Measurements from ENCODE around the gene DSN1.
A peak's percentile ranks its signal among the peaks of the same experiment; 100 is the strongest.
"Not testable (repeated sequence)": the region's sequence is repeated elsewhere in the genome, so short reads cannot be mapped to it uniquely, and the experiment has no call there.

The DSN1 gene, protein sequence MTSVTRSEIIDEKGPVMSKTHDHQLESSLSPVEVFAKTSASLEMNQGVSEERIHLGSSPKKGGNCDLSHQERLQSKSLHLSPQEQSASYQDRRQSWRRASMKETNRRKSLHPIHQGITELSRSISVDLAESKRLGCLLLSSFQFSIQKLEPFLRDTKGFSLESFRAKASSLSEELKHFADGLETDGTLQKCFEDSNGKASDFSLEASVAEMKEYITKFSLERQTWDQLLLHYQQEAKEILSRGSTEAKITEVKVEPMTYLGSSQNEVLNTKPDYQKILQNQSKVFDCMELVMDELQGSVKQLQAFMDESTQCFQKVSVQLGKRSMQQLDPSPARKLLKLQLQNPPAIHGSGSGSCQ

DNA sequence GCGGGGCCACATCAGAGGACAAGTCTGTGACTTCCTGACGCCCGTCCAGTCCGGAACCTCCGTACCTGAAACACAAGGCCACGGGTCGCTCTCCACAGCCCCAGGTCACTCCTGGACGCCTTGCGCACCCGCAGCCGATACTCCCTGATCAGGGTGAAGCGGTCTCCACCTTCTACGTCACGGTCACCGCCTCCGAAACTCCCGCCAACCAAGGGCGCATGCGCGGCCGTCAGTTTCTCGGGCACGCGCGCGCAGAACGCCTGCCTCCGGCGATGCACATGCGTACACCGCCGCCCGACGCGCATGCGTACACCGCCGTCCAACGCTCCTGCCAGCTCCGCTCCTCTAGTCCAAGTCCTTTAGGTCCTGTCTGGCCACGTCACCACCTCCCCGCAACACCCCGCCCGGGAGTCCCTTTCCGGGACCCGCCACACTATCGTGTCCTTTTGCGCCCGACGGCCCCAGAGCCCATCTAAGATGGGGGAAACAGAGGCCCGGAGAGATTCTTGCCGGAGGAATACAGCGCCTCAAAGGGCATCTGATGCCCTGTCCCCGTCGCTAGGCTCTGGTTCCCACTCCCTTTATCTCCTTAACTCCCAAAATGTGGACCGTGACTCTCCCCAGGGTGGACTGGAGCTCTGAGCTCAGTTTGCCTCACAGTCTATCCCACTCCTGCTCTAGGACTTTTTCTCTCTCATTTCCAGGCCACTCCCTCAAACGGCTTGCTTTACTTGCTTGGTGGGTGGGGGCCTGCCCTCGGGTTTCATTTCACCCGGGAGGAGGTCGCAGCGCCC lies at the start of gene DSN1:
DSN1 (minus strand) TSS at position 167 of the 794 bp plus-strand sequence. CDS start 2,305 bp downstream, outside the sequence.
- peak; percentile 88 to 95 for DNase-seq

DNA sequence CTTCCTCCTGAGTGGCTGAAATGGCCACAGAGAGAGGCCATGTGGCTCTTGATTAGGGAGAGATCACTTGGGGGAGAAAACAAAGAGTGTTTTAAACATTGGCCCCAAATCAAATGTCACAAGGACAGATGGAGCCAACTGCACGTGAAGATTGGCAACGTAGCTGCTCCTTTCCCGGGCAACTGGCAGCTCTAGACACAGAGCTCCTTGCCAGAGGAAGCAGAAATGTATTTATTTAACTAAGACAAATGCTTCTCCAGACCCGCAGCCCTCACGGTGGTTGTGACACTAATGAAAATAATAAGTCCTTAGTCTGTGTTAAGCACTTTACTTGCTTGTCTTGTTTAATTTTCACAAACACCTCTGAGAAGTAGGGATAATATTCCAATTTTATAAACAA lies 49.6 kb upstream of the DSN1 start:
- no peak for DNase-seq

DNA sequence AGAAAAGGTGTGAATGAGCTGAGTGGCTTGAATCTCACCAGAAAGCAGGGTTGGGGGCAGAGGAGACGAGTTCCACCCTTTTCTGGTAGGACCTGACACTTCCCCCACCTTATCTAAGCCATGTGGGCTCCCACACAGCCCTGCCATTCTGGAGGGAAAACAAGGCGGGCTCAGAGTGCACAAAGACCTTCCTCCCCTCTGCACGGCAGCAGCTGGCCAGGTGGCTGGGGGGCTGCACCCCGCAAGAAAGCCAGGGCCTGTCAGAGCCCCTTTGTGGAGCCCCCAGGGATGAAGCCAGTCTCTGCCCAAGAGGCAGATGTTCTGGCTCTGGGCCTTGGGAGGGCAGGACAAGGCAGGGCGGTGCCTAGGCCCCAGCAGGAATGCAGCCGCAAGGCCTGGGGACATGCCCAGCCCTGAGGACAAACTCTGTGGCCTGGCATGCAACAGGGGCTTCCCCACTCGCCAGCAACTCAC lies 48.4 kb upstream of the DSN1 start:
- no peak for DNase-seq

DNA sequence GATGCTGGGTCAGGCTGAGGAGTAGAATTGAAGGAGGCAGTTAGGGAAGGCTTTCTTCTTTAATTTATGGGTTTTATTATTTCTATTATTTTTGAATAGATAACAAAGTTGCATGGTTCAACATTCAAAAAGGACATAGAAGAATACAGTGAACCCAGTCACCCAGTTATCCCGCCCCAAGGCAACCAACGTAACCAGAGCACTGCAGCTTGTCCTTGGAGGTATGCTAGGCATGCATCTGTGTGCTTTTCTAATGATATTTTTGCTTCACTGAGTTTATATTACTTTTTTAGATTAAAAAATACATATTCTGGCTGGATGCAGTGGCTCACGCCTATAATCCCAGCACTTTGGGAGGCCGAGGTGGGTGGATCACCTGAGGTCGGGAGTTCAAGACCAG lies 47.4 kb upstream of the DSN1 start:
- no peak for DNase-seq

DNA sequence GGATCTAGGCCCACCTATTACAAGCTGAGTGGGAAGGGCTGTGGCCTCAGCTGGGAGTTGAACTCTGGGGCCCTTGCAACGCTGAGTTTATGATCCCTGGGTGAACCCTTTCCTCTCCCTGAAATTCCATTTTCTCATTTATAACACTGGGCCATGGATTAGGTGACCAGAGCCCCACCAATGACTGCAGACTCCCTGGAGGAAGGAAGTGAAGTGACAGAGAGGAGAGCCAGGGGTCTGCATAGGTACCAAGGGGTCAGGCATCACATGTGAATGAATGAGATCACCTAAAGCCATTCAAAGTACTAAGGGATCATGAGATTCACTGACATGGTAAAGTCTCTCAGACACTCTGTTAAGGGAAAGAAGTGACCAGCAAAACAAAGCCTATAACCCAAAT lies 46.5 kb upstream of the DSN1 start:
- DNase-seq = no peak

DNA sequence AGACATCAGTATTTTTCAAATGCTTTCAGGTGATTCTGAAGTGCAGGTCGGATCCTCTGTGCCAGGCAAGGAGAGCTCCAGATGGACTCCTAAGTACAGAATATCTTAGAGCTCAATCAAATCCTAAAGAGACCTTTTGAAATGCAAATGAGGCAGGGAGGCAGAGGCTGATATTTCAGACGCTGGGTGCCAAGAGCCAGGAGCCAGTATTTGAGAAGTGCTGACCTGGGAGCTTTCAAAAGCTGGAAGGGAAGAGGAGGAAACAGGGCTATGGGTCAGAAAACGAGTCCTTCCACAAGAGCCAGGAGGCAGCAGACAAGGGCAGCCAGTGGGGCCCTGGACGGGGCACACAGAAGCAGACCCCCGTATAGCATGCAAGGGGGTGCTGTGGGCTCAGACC lies 46.1 kb upstream of the DSN1 start:
- no peak for DNase-seq

DNA sequence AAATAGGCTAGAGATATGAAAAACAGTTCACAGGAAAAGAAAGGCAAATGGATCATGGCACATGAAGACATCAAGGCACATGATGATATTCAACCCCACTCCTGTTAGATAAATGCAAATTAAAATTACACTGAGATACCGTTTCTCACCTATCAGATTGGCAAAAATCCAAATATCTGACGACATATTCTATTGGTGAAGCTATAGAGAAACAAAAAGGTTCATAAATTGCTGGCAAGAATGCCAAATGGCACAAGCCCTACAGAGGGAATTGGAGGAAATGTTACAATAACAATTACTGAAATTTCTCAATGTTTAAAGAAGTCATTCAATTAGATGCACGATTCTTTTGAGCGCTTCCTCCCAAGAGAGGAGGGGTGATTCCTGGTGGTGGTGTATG lies 45.3 kb upstream of the DSN1 start:
- no peak for DNase-seq

DNA sequence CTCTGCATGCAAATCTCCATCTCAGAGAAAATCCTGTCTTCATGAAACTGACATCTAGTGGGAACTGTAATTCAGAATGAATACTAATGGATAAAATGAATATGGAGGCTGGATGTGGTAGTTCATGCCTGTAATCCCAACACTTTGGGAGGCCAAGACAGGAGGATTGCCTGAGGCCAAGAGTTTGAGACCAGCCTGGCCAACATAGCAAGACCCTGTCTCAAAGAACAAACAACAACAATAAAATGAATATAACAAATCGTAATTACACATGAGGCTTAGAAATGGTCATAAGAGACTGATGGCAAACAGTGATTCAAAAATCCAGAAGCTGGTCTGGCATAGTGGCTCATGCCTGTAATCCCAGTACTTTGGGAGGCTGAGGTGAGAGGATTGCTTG lies 44.6 kb upstream of the DSN1 start:
- DNase-seq = no peak

DNA sequence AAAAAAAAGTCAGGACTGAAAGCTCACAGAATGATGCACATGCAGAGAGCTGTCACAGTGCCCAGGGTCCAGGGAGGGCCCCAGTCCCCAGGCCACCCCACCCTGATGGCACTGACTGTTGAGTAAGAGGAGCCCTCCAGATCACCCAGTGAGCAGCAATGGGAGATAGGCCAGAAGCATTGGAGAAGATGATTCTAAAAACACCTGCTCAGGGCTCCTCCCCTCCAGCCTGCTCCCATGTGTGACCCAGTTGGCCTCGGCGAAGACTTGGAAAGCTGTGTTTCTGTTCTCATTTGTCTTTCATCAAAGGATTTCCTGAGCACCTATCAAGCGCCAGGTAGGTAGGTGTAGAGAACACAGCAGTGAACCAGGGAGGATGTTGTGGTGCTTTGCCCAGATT lies 43.9 kb upstream of the DSN1 start:
- no peak for DNase-seq

DNA sequence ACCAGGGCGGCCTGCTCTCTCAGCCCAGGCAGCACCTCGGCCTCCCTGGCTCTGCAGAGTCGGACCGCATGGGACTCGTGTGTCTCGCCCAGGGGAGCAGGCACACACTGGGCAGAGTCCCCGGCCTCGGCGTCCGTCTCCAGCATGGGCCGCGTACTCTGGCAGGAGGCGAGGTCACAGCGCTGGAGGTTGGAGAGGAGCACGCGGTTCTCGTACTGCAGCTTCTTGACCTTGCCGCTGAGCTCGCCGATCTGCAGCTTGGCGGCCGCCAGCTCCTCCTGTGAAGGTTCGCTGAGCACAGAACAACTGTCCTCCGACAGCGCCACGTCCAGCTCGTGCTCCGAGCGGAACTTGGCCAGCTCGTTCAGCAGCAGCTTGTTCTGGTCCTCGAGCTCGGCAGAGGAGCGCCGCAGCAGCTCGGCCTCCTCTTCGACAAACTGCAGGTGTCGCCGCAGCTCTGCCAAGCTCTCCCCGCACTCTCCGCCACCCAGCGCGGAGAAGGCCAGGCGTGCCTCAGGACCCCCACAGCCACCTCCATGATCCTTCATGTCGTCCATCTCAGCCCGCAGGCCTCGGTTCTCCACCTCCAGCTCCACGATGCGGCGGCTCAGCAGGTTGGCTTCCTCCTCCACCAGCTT lies 42.0 kb upstream of the DSN1 start:
- no peak for DNase-seq

DNA sequence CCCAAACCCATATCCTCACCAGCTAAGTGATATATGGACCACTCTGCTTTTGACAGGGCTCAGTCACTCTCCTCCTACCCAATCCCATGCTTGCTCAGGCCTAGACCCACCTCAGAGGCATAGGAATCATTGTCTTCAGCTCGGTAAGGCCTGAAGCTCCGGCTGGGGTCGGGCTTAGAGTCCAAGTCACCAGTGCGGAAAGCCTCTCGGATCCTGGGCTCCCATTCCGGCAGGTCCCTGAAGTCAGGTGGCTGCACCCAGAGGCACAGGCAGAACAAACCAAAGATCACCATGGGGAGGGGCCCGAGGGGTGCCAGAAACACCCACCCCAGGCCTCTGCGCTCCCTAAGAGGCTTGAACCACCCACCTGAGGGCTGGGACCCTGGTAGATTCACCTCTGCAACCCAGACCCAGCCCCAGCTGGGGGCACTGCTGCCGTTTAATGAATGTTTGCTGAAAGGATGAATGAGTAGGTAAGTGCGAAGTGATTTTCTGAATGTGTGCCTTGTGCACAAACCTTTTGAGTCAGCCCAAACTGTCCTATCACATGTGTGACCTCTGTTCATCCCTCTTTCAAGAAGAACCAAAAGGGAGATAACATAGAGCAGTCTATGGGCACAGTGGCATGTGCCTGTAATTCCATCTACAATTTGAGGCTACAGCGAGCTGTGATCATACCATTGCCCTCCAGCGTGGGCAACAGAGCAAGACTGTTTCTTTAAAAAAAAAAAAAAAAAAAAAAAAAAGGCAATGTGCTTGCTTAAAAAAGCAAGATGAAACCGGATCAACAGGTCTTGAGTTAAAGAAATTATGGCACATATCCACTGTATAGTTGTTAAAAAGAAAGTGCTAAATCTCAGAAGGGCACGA lies 39.3 kb upstream of the DSN1 start:
- DNase-seq = no peak

DNA sequence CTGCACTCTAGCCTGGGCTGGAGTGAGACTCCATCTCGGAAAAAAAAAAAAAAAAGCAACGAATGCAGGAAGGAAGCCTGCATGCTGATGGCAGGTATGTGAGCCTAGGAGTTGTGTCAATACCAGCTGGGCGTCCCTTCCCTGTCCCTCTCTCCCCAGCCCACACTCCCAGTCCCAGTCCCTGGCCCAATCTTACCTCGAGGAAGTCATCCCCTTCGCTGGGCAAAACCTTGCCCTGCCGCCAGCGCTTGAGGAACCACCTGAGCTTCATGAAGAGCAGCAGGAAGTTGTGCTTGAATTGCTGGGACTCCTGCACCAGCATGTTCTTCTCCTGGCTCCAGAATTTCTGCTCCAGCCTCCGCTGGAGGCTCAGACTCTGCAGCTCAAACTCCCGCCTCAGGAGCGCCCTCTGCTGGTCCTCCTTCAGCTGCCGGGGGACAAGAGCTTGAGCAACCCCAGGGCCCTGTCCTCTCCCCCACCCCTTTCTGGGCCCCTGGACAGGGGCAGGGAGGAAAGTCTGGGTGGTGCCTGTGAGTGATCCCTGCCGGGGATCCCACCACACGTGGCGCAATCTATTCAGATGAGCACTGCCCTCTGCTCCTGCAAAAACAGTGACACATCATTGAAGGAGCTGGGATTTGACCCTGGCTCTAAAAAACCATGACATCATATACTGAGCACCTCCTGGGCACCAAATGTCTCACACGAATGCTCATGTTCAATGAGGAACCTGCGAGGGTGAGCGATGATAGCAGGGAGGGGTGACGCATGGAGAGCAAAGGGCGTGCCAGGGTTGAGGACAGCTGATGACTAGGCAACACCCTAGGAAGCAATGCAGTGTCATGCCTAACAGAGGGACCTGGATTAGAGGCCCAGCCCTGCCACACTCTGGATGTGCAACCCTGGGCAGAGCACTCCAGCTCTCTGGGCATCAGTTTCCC lies 35.0 kb upstream of the DSN1 start:
- DNase-seq = peak in 1 of 2 experiments; percentile 37

DNA sequence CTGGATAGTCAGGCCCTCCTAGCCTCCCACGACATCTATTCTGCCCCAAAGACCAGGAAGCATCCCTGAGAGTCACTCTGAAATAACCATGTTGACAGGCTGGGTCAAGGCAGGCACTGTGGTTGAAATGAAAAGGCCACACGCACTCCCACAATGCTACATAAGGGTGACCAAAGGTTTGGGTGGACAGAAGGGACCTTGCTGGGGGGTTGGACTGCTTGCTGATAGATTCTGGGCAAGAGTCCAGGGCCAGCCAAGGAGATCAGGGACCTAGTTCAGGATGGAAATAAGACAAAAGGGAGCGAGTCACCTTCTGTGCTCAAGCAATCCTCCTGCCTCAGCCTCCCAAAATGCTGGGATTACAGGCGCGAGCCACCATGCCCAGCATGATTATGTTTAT lies 32.5 kb upstream of the DSN1 start:
- DNase-seq = no peak

DNA sequence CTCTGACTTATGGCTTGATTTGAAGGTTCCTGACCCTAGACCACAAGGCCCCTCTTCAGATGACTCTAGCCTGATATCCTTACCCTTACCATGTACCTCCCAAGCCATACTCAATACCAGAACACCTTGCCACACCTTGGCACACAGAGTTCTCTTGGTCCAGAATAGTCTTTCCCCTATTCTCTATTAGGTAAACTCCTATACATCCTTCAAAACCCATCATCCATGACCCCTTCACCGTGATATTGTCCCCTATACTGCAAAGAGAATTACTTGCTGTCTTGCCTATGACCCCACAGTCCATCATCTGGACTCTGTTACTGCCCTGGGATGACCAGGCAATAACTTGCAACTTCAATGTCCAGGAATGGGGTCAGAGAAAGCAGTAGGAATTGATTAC lies 31.8 kb upstream of the DSN1 start:
- no peak for DNase-seq

DNA sequence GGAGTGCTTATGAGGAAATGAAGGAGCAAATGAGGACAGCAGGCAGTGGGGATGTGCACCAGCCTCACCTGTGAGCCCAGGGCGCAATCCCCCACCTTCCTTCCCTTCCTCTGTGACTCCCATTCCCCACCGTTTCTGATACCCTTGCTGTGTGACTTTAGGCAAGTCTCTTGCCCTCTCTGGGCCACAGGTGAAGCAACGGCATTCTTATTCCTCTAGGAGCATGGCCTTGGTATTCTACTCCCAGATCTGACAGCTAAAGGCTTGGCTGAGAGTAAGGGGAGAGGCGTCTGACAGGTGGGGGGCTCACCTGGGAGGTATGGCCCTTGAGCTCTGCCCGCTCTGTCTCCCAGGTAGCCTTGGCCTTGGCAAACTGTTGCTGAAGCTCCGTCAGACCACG lies 30.9 kb upstream of the DSN1 start:
- no peak for DNase-seq

DNA sequence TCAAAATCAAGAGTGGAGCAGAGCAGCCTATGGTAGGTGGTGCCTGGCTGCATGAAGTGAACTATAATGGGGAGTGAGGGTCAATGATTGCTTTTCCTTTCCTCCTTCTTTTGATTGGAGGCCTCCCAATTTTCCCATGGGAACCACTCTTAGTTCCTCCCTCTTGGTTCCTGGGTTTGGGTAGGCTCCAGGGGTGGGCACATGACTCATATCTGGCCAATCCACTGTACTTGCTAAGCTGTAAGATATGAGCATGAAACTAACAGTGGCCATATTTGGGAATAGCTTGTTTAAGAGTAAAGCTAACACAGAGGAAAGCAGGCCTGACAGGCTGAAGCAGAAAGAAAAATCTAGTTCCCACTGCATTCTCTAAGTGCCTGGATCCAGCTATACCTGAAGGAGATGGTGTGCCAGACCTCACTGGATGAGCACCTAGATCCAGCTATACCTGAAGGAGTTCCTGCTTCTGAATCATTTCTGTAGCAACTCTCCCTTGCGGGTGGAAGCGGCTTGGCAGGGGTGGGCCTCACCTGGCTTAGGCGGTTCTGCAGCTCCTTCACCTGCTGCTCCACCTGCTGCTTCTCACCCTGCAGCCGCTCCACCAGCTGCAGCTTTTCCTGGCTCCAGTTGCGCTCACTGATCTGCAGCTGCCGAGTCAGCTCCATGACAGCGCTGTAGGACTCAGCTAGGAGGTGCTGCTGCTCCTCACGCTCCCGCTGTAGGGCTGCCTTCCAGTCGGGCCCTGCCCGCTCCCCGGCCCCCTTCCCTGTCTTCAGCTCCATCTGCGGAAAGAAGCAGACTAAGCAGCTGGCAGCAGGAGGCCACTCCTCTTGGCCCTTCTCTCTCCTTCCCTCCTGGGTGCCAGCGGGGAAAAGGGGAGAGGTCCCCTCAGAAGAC lies 29.0 kb upstream of the DSN1 start:
- DNase-seq = peak in 1 of 2 experiments; percentile 0

DNA sequence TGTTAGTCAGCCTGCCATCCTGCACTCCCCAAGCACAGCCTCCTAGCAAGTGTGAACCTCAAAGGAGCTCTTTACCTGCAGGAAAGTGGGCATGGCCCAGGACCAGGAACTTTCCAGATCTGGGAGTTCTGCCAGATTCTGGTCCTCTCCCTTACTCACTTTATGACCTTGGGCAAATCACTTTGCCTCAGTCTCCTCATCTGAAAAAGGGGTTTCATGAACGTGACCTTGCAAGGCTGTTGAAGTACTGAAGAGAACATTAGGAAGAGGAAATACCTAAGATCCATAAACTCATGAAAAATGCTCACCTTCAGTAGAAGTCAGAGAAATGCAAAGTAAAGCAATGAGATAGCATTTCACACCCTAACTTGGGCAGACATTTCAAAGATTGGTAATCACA lies 26.8 kb upstream of the DSN1 start:
- no peak for DNase-seq

DNA sequence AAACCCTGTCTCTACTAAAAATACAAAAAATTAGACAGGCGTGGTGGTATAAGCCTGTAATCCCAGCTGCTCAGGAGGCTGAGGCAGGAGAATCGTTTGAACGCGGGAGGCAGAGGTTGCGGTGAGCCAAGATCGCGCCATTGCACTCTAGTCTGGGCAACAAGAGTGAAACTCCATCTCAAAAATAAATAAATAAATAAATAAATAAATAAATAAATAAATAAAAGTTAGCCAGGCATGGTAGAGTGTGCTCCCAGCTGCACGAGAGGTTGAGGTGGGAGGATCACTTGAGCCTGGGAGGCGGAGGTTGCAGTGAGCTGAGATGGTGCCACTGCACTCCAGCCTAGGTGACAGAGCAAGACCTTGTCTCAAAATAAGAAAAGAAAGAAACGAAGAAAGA lies 25.8 kb upstream of the DSN1 start:
- DNase-seq = not testable (repeated sequence)

DNA sequence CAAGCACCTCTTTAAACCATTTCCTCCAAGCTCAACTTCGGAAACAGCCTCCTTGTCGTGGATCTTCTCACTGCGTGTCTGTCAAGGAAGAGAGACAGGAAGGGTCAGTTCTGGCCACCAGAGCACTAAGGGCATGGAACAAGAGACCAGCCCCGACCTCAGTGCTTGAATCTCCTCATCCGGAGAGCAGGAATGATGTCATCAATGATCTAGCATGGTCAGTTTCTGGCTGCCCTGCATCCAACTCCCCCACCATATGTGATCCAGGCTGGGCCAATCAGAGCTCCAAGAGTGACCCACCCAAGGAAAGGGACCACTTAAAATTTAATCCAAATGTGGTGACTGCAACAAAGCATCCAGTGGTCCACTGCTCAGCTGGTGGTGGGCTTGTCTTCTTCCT lies 23.3 kb upstream of the DSN1 start:
- DNase-seq = no peak

DNA sequence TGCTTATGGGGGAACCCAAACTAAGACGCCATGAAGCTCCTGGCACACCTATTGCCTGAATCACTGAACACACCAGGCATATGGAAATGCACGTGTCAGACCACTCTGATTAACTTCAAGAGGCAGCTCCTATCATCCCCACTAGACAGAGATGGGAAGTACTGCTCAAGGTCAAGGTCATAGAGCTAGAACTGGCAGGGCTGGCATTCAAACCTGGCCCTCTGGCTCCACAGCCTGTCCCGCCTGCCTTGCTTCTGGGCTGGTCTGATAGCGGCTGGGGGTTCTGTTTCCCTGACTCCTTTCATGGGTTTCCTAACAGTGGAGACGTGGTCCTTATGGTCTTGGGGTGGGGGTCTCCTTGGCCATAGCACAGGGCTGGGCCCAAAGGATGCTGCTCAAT lies 22.6 kb upstream of the DSN1 start:
- no peak for DNase-seq

DNA sequence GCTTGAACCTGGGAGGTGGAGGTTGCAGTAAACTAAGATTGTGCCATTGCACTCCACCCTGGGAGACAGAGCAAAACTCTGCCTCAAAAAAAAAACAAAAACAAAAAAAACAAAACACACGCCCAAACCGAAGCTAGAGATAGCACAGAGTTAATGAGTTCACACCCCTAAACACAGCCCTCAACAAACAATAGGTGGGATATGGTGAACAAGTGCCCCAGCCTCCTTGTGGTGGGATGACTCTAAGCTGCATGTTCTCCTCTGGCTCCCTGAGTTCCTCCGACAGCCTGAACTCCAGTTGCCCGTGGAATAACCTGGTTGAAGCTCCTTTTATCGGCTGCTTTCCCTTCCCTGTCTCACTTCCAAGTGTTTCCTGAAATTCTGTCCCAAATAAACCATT lies 22.1 kb upstream of the DSN1 start:
- DNase-seq = no peak
